MM.1S (cell line): ENCODE measurements around the gene MCM7.

Source experiments
- DNase-seq: peaks from one replicate; pipeline ENCODE4 v3.0.0-alpha.2; 2015
- H2AFZ ChIP-seq: fragments of 300-600 bp; sonication (generic); 2 replicates; pipeline ENCODE4 v1.6.0; 2016; ENCODE audit warnings: antibody characterized with exemption, low read length
- H3F3A ChIP-seq: fragments of 300-600 bp; sonication (generic); 2 replicates; pipeline ENCODE4 v1.6.1; 2016; ENCODE audit warnings: mild to moderate bottlenecking, antibody characterized with exemption, low read length, moderate library complexity, mixed read lengths; ENCODE audit not compliant: insufficient read depth
- H3K27ac ChIP-seq: fragments of 300-600 bp; sonication (generic); 2 replicates; pipeline ENCODE4 v1.5.1; 2016; ENCODE audit warnings: mild to moderate bottlenecking, low read length
- H3K27me3 ChIP-seq: fragments of 300-600 bp; sonication (generic); replicated peaks from 2 replicates; pipeline ENCODE4 v1.6.0; 2016; ENCODE audit warnings: low read length; ENCODE audit not compliant: insufficient read depth
- H3K36me3 ChIP-seq: fragments of 300-600 bp; sonication (generic); replicated peaks from 2 replicates; pipeline ENCODE4 v1.6.1; 2016; ENCODE audit warnings: mild to moderate bottlenecking, low read length, mixed read lengths; ENCODE audit not compliant: insufficient read depth
- H3K4me1 ChIP-seq: fragments of 300-600 bp; sonication (generic); 2 replicates; pipeline ENCODE4 v1.6.1; 2016; ENCODE audit warnings: low read length, mixed read lengths
- H3K4me2 ChIP-seq: fragments of 300-600 bp; sonication (generic); 2 replicates; pipeline ENCODE4 v1.6.0; 2016; ENCODE audit warnings: low read depth, low read length
- H3K4me3 ChIP-seq: fragments of 300-600 bp; sonication (generic); 2 replicates; pipeline ENCODE4 v1.5.1; 2016; ENCODE audit warnings: low read length, mixed read lengths
- H3K79me2 ChIP-seq: fragments of 300-600 bp; sonication (generic); 2 replicates; pipeline ENCODE4 v1.6.1; 2016; ENCODE audit warnings: mixed run types, low read length, mixed read lengths
- H3K9ac ChIP-seq: fragments of 300-600 bp; sonication (generic); 2 replicates; pipeline ENCODE4 v1.6.1; 2016; ENCODE audit warnings: low read length, mixed read lengths
- H3K9me2 ChIP-seq: fragments of 300-600 bp; sonication (generic); replicated peaks from 2 replicates; pipeline ENCODE4 v1.6.1; 2016; ENCODE audit warnings: mild to moderate bottlenecking, low read length, mixed read lengths; ENCODE audit not compliant: insufficient read depth
- H3K9me3 ChIP-seq: fragments of 300-600 bp; sonication (generic); replicated peaks from 2 replicates; pipeline ENCODE4 v1.6.1; 2016; ENCODE audit warnings: mild to moderate bottlenecking, low read length, mixed read lengths; ENCODE audit not compliant: insufficient read depth
- H4K20me1 ChIP-seq: fragments of 300-600 bp; sonication (generic); 2 replicates; pipeline ENCODE4 v1.6.1; 2016; ENCODE audit warnings: mild to moderate bottlenecking, low read length, moderate library complexity, mixed read lengths; ENCODE audit not compliant: insufficient read depth
- CTCF ChIP-seq: fragments of 300-600 bp; sonication (generic); IDR thresholded peaks from 2 replicates; pipeline ENCODE4 v1.5.1; 2016; ENCODE audit warnings: antibody characterized with exemption, low read length, mixed read lengths
- EZH2 ChIP-seq: fragments of 300-600 bp; sonication (generic); optimal IDR thresholded peaks from 2 replicates; pipeline ENCODE3; 2017; ENCODE audit warnings: low read depth, mild to moderate bottlenecking, antibody characterized with exemption, low read length, mixed read lengths
- EZH2phosphoT487 ChIP-seq: fragments of 300-600 bp; sonication (generic); IDR thresholded peaks from 2 replicates; pipeline ENCODE4 v1.6.1; 2018; ENCODE audit warnings: antibody characterized with exemption, low read length

The MCM7 gene

GRCh38 chr7:100120733-100121036 is 19.5 kb upstream of the MCM7 start:
- Histone ChIP-seq H3K27ac (no peak overlapping the region), H3K27me3 (no peaks in the 10 kb centered on the region), H3K9ac (no peak overlapping the region), H3K79me2 (peaks cover 18% of the 10 kb centered on the region), H3F3A (peaks cover 13% of the 10 kb centered on the region), H3K4me2 (peak overlapping the region; percentile 88; the same call in 1 of the 2 replicates), H3K4me1 (0 out of 2 replicates have a peak, but pooled peaks cover 6% of the 10 kb centered on the region), H3K4me3 (no peak overlapping the region), H4K20me1 (no peaks in the 10 kb centered on the region), H3K36me3 (no peaks in the 10 kb centered on the region), H3K9me3 (no peaks in the 10 kb centered on the region), H3K9me2 (no peaks in the 10 kb centered on the region), H2AFZ (no peak overlapping the region)
- no peak for TF ChIP-seq CTCF
- TF ChIP-seq EZH2phosphoT487 = no peak
- no peak for TF ChIP-seq EZH2
- no peak for DNase-seq

- H3K9me3 ChIP-seq = no peaks in the 10 kb centered on the region
- peaks cover 13% of the 10 kb centered on the region for H3K79me2 ChIP-seq
- 0 out of 2 replicates have a peak, but pooled peaks cover 6% of the 10 kb centered on the region for H3K4me1 ChIP-seq
- H3K27me3 ChIP-seq = no peaks in the 10 kb centered on the region
- H4K20me1 ChIP-seq = no peaks in the 10 kb centered on the region
- peaks cover 13% of the 10 kb centered on the region for H3F3A ChIP-seq
- H2AFZ ChIP-seq = peak overlapping the region; percentile 85
- H3K9me2 ChIP-seq = no peaks in the 10 kb centered on the region
- H3K36me3 ChIP-seq = no peaks in the 10 kb centered on the region
- no peak for TF ChIP-seq EZH2
- TF ChIP-seq EZH2phosphoT487 = no peak
- no peak for TF ChIP-seq CTCF
- peak; percentile 46 for DNase-seq
- H3K4me3 ChIP-seq = peak overlapping the region; percentile 91
- H3K27ac ChIP-seq = peak overlapping the region; percentile 60; the same call in 1 of the 2 replicates
- peak overlapping the region; percentile 88 for H3K4me2 ChIP-seq
- H3K9ac ChIP-seq = peak overlapping the region; percentile 79; the same call in 1 of the 2 replicates
Observed at GRCh38 chr7:100119970-100120732, 19.0 kb upstream of the MCM7 start.

DNA sequence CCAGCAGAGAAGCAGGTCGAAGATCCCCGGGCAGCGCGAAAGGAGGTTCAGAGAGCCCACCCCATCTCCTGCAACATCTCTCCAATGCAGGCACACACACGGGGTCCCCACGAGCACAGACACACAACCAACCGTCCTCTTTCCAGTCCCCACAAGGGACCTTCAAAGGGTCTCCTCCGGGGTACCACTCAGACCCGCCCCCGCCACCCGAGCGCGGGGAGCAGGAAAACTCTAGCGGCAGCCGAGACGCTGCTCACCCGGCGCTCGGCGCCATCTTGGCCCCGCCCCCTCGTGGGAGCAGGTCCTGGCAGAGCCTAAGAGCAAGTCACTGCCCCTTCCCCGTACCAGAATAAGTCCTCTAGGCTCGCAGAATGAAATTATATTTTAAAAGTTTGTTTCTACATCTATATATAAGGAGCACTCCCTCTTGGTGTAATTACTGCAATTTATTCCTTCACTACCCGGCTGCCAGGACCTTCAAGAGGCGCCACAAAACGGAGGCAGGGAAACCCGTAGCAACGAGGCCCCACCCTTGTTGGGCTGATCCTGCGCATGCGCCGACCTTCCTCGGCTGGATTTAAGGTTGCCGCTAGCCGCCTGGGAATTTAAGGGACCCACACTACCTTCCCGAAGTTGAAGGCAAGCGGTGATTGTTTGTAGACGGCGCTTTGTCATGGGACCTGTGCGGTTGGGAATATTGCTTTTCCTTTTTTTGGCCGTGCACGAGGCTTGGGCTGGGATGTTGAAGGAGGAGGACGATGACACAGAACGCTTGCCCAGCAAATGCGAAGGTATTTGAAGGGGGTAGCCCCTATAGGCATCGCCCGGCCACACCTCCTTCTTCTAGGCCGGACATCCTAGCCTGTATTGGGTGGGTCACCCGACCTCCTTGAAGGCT is 18.1 kb upstream of the MCM7 start, which contains the start of the genes CNPY4 and TAF6:
Gene CNPY4 (plus strand): TSS at position 563 of the 898 bp plus-strand sequence. CDS start 111 bp downstream, at position 674.
Gene TAF6 (minus strand): TSS at position 287 of the 898 bp plus-strand sequence. CDS start 5,149 bp downstream, outside the sequence.
- Histone ChIP-seq H2AFZ (peak within 1 kb of the TSS; percentile 85), H4K20me1 (no peaks in the 10 kb centered on the region), H3K9me2 (no peaks in the 10 kb centered on the region), H3F3A (peaks cover 13% of the 10 kb centered on the region), H3K9ac (peak within 1 kb of the TSS; percentile 79), H3K27me3 (no peaks in the 10 kb centered on the region), H3K9me3 (no peaks in the 10 kb centered on the region), H3K4me1 (0 out of 2 replicates have a peak, but pooled peaks cover 6% of the 10 kb centered on the region), H3K79me2 (peaks cover 11% of the 10 kb centered on the region), H3K36me3 (no peaks in the 10 kb centered on the region), H3K27ac (peak within 1 kb of the TSS; percentile 60; the same call in 1 of the 2 replicates), H3K4me3 (peak within 1 kb of the TSS; percentile 91), H3K4me2 (peak within 1 kb of the TSS; percentile 88)
- TF ChIP-seq EZH2 (no peak), EZH2phosphoT487 (no peak), CTCF (no peak)
- peak; percentile 94 for DNase-seq
